Activated B cell treated with CpG ODN at 0.5 μM for 24 hours (primary cell): Measurements from ENCODE around the gene WASHC4. TPM values are rescaled to one million over a fixed set of nuclear protein-coding genes. Genes with fewer than 3 reads are reported as not detected.

ENCODE experiments used
- ATAC-seq: fragments of 200-7000 bp; cut with Tn5 transposase; one replicate; pipeline ENCODE4 v1.10.0; 2021; ENCODE audit warnings: low read depth, mild to moderate bottlenecking, moderate library complexity
- CTCF ChIA-PET: fragments of 350-600 bp; sonication (Branson Sonifier 250); formaldehyde crosslinking; loops from one replicate; lab custom pipeline; 2021; ENCODE audit warnings: antibody characterized with exemption; lab: Charles Lee
- POLR2A ChIA-PET: fragments of 350-600 bp; sonication (Branson Sonifier 250); formaldehyde crosslinking; loops from one replicate; lab custom pipeline; 2021; ENCODE audit warnings: antibody characterized with exemption; lab: Charles Lee
- DNase-seq: peaks from one replicate; pipeline ENCODE4 v3.0.0; 2022
- H3K27ac Mint-ChIP-seq: one replicate; pipeline ENCODE4 v1.8.0; 2020; ENCODE audit warnings: mixed read lengths
- H3K27me3 Mint-ChIP-seq: one replicate; pipeline ENCODE4 v1.8.0; 2021; ENCODE audit warnings: mixed read lengths
- H3K36me3 Mint-ChIP-seq: one replicate; pipeline ENCODE4 v1.8.0; 2021; ENCODE audit warnings: low read depth, mixed read lengths
- H3K4me1 Mint-ChIP-seq: one replicate; pipeline ENCODE4 v1.8.0; 2021; ENCODE audit warnings: mixed read lengths
- H3K4me3 Mint-ChIP-seq: one replicate; pipeline ENCODE4 v1.8.0; 2020; ENCODE audit warnings: mild to moderate bottlenecking, mixed read lengths
- H3K9me3 Mint-ChIP-seq: one replicate; pipeline ENCODE4 v1.8.0; 2020; ENCODE audit warnings: mixed read lengths
- CTCF ChIP-seq: fragments of 200-600 bp; IDR thresholded peaks from one replicate; pipeline ENCODE4 v1.8.0; 2022; ENCODE audit warnings: antibody characterized with exemption, mild to moderate bottlenecking
- intact Hi-C: fragments of 100-400 bp; cut with micrococcal nuclease; formaldehyde crosslinking; loops from one replicate; pipeline ENCODE4 v1.15.1; 2024
- total RNA-seq: library from RNA; stranded (reverse); gene quantifications from 2 replicates; pipeline ENCODE4 v1.2.3, GENCODE V29; 2022

WASHC4 gene
- total RNA-seq, 1 donor from 2014 or later, result 128 TPM

GRCh38 chr12:105158876-105159275 lies 51.3 kb downstream of the WASHC4 start:
- intact Hi-C loops, result loop anchor here (2.0 kb wide), 1 partner anchor 14 kb away; no protein-coding TSS in a partner anchor
- ChIA-PET POLR2A (no interaction called here), CTCF (interaction anchor here (1.5 kb wide), 1 partner anchor 225 kb away, joined by 3 read pairs; no protein-coding TSS in a partner anchor)
- Mint-ChIP-seq H3K27me3 (no peaks in the 10 kb centered on the region), H3K36me3 (peaks cover 83% of the 10 kb centered on the region), H3K4me1 (no peaks in the 10 kb centered on the region), H3K27ac (no peak overlapping the region), H3K9me3 (no peaks in the 10 kb centered on the region), H3K4me3 (no peak overlapping the region)
- no peak for TF ChIP-seq CTCF
- DNase-seq, result no peak
- no peak for ATAC-seq

GRCh38 chr12:105162174-105162573 lies 54.6 kb downstream of the WASHC4 start:
- H3K27ac Mint-ChIP-seq, result no peak overlapping the region
- ATAC-seq (no peak), DNase-seq (no peak)
- peaks cover 82% of the 10 kb centered on the region for H3K36me3 Mint-ChIP-seq
- no peak for TF ChIP-seq CTCF
- H3K27me3 Mint-ChIP-seq, result no peaks in the 10 kb centered on the region
- H3K4me1 Mint-ChIP-seq, result no peaks in the 10 kb centered on the region
- ChIA-PET POLR2A (interaction anchor here (1.1 kb wide), 1 partner anchor 8 kb away, joined by 3 read pairs; no protein-coding TSS in a partner anchor), CTCF (interaction anchor here (1.2 to 1.6 kb wide), 2 partner anchors 220 to 222 kb away, joined by 4 read pairs; no protein-coding TSS in a partner anchor)
- intact Hi-C loops, result loop anchor here (5.0 kb wide), 1 partner anchor 35 kb away; no protein-coding TSS in a partner anchor
- H3K4me3 Mint-ChIP-seq, result no peak overlapping the region
- H3K9me3 Mint-ChIP-seq, result no peaks in the 10 kb centered on the region

- Mint-ChIP-seq H3K4me1 (no peaks in the 10 kb centered on the region), H3K27ac (peak overlapping the region; percentile 41), H3K9me3 (no peaks in the 10 kb centered on the region), H3K27me3 (no peaks in the 10 kb centered on the region), H3K36me3 (peaks cover 77% of the 10 kb centered on the region), H3K4me3 (no peak overlapping the region)
- POLR2A ChIA-PET, result no interaction called here
- TF ChIP-seq CTCF, result no peak
- DNase-seq, result no peak
- ATAC-seq, result no peak
- intact Hi-C loops, result loop anchor here (2.0 to 5.0 kb wide), 2 partner anchors 15 to 37 kb away; no protein-coding TSS in a partner anchor
- CTCF ChIA-PET, result interaction anchor here (1.6 kb wide), 1 partner anchor 218 kb away, joined by 4 read pairs; no protein-coding TSS in a partner anchor
Measured at GRCh38 chr12:105164068-105164467, 56.5 kb downstream of the WASHC4 start.

GRCh38 chr12:105166736-105167135 lies 59.2 kb downstream of the WASHC4 start:
- Mint-ChIP-seq H3K4me1 (no peaks in the 10 kb centered on the region), H3K4me3 (no peak overlapping the region), H3K36me3 (peaks cover 79% of the 10 kb centered on the region), H3K9me3 (no peaks in the 10 kb centered on the region), H3K27me3 (no peaks in the 10 kb centered on the region), H3K27ac (peak overlapping the region; percentile 24)
- CTCF ChIA-PET, result no interaction called here
- TF ChIP-seq CTCF, result no peak
- no peak for ATAC-seq
- POLR2A ChIA-PET, result no interaction called here
- DNase-seq, result no peak
- intact Hi-C loops, result no loop called here

- no peak for DNase-seq
- no peak overlapping the region for H3K4me3 Mint-ChIP-seq
- H3K9me3 Mint-ChIP-seq, result no peaks in the 10 kb centered on the region
- H3K27ac Mint-ChIP-seq, result no peak overlapping the region
- no peak for TF ChIP-seq CTCF
- ATAC-seq, result no peak
- intact Hi-C loops, result no loop called here
- no peaks in the 10 kb centered on the region for H3K4me1 Mint-ChIP-seq
- ChIA-PET CTCF (no interaction called here), POLR2A (no interaction called here)
- no peaks in the 10 kb centered on the region for H3K27me3 Mint-ChIP-seq
- peaks cover 78% of the 10 kb centered on the region for H3K36me3 Mint-ChIP-seq
Measured at GRCh38 chr12:105167346-105167745, 59.8 kb downstream of the WASHC4 start.
